ENCODE results near the gene CCDC27. TPM values are rescaled to one million over a fixed set of nuclear protein-coding genes. Genes with fewer than 3 reads are reported as not detected.

CCDC27 gene
- total and polyA plus RNA-seq, 2 donors (not counting 1 experiment from before 2014, with no cell fraction given): not detected

GRCh38 chr1:3736708-3737107, 15.5 kb upstream of the CCDC27 start:
- peaks cover 0 to 3% (median 0%) of the 10 kb centered on the region in 3 donors for H3K9me3 ChIP-seq (ENCODE audit: control extremely low read depth in 1 of 3, control insufficient read depth in 2 of 3, insufficient read depth in 1 of 3, low read length in 2 of 3)
- H3K27ac ChIP-seq (ENCODE audit: low read length in 2 of 2): no peak overlapping the region
- no peaks in the 10 kb centered on the region for H3K4me1 ChIP-seq (ENCODE audit: control insufficient read depth in 2 of 2, insufficient read depth in 2 of 2, low read length in 2 of 2)
- Mint-ChIP-seq H3K4me1 (no peaks in the 10 kb centered on the region), H3K27me3 (no peaks in the 10 kb centered on the region), H3K9me3 (ENCODE audit: insufficient read depth) (no peaks in the 10 kb centered on the region), H3K4me3 (no peak overlapping the region), H3K27ac (no peak overlapping the region)
- H2AFZ ChIP-seq (ENCODE audit: insufficient read depth, low read depth, low read length, poor library complexity, severe bottlenecking): no peak overlapping the region
- peaks cover 1 to 20% of the 10 kb centered on the region in 2 experiments for H3K36me3 ChIP-seq (replicated peaks in 1 of 2; ENCODE audit: control extremely low read depth in 1 of 2, control insufficient read depth in 1 of 2, extremely low read depth in 1 of 2, insufficient read depth in 2 of 2, low read length in 1 of 2)
- H3K9ac ChIP-seq (ENCODE audit: low read length): no peak overlapping the region
- no peaks in the 10 kb centered on the region for H3K79me2 ChIP-seq (ENCODE audit: control insufficient read depth, insufficient read depth, low read length)
- H3K27me3 ChIP-seq (replicated peaks in 1 of 4; ENCODE audit: control extremely low read depth in 1 of 4, control insufficient read depth in 3 of 4, insufficient read depth in 4 of 4, low read length in 3 of 4): no peaks in the 10 kb centered on the region
- H4K20me1 ChIP-seq (ENCODE audit: control insufficient read depth, insufficient read depth, low read length, poor library complexity, severe bottlenecking): no peaks in the 10 kb centered on the region
- POLR2A ChIA-PET: no interaction called here
- H3K4me3 ChIP-seq (ENCODE audit: control extremely low read depth in 1 of 5, extremely low read depth in 1 of 5, insufficient read depth in 1 of 5, low read depth in 2 of 5, low read length in 4 of 5): no peak overlapping the region
- no peak for DNase-seq
- TF ChIP-seq CTCF (IDR thresholded peaks at IDR 0.05): no peak
- no peak for TF ChIP-seq EZH2 (IDR thresholded peaks at IDR 0.05; ENCODE audit: borderline replicate concordance, insufficient read depth, low read depth, low read length, poor library complexity, severe bottlenecking)
- H3K4me2 ChIP-seq (replicated peaks; ENCODE audit: low read depth, low read length, poor library complexity, severe bottlenecking): no peak overlapping the region
- CTCF ChIA-PET: no interaction called here
- WGBS (ENCODE audit: insufficient coverage): 95% methylated on average over 13 of the region's 14 CpGs
- intact Hi-C loops (cut with micrococcal nuclease): no loop called here
- ATAC-seq (ENCODE audit: low read depth): no peak

- H3K9me3 ChIP-seq (ENCODE audit: control extremely low read depth in 1 of 3, control insufficient read depth in 2 of 3, insufficient read depth in 1 of 3, low read length in 2 of 3): no peaks in the 10 kb centered on the region
- TF ChIP-seq CTCF (IDR thresholded peaks at IDR 0.05) (no peak), EZH2 (IDR thresholded peaks at IDR 0.05; ENCODE audit: borderline replicate concordance, insufficient read depth, low read depth, low read length, poor library complexity, severe bottlenecking) (no peak)
- no peak overlapping the region for H3K9ac ChIP-seq (ENCODE audit: low read length)
Observed at GRCh38 chr1:3738943-3739342, 13.3 kb upstream of the CCDC27 start.

More at GRCh38 chr1:3738943-3739342, 13.3 kb upstream of the CCDC27 start:
- intact Hi-C loops (cut with micrococcal nuclease): no loop called here
- Mint-ChIP-seq H3K27ac (no peak overlapping the region), H3K9me3 (ENCODE audit: insufficient read depth) (no peaks in the 10 kb centered on the region), H3K27me3 (no peaks in the 10 kb centered on the region), H3K4me1 (peaks cover 6% of the 10 kb centered on the region), H3K4me3 (no peak overlapping the region)
- no peak overlapping the region for H3K4me2 ChIP-seq (replicated peaks; ENCODE audit: low read depth, low read length, poor library complexity, severe bottlenecking)
- H4K20me1 ChIP-seq (ENCODE audit: control insufficient read depth, insufficient read depth, low read length, poor library complexity, severe bottlenecking): no peaks in the 10 kb centered on the region
- H3K4me1 ChIP-seq (ENCODE audit: control insufficient read depth in 2 of 2, insufficient read depth in 2 of 2, low read length in 2 of 2): no peaks in the 10 kb centered on the region
- POLR2A ChIA-PET: no interaction called here
- H2AFZ ChIP-seq (ENCODE audit: insufficient read depth, low read depth, low read length, poor library complexity, severe bottlenecking): no peak overlapping the region
- 97% methylated on average over 12 of the region's 12 CpGs for WGBS (ENCODE audit: insufficient coverage)
- no peak for DNase-seq
- H3K79me2 ChIP-seq (ENCODE audit: control insufficient read depth, insufficient read depth, low read length): no peaks in the 10 kb centered on the region
- CTCF ChIA-PET: interaction anchor here (1.7 kb wide), 1 partner anchor 15 kb away, joined by 5 read pairs; no protein-coding TSS in a partner anchor
- H3K4me3 ChIP-seq (ENCODE audit: control extremely low read depth in 1 of 5, extremely low read depth in 1 of 5, insufficient read depth in 1 of 5, low read depth in 2 of 5, low read length in 4 of 5): no peak overlapping the region
- H3K27me3 ChIP-seq (replicated peaks in 1 of 4; ENCODE audit: control extremely low read depth in 1 of 4, control insufficient read depth in 3 of 4, insufficient read depth in 4 of 4, low read length in 3 of 4): no peaks in the 10 kb centered on the region
- no peak overlapping the region for H3K27ac ChIP-seq (ENCODE audit: low read length in 2 of 2)
- ATAC-seq (ENCODE audit: low read depth): no peak
- H3K36me3 ChIP-seq (replicated peaks in 1 of 2; ENCODE audit: control extremely low read depth in 1 of 2, control insufficient read depth in 1 of 2, extremely low read depth in 1 of 2, insufficient read depth in 2 of 2, low read length in 1 of 2): peaks cover 1 to 26% of the 10 kb centered on the region in 2 experiments
